OCI-LY3 (cell line): ENCODE data around the gene TYW1.
"Not testable (repeated sequence)": the region's sequence is repeated elsewhere in the genome, so short reads cannot be mapped to it uniquely, and the experiment has no call there.

Experiments used
- H2AFZ ChIP-seq: fragments of 200-600, 300-600 bp; shearing (Covaris generic); 2 replicates; pipeline ENCODE4 v1.6.0; 2014; ENCODE audit warnings: antibody characterized with exemption, low read depth, low read length
- H3K27ac ChIP-seq: fragments of 200-600, 300-600 bp; sonication (generic); 2 replicates; pipeline ENCODE4 v1.5.1; 2014; ENCODE audit warnings: mild to moderate bottlenecking, low read length, moderate library complexity, mixed read lengths
- H3K27me3 ChIP-seq: fragments of 200-600, 300-600 bp; sonication (generic); 2 replicates; pipeline ENCODE4 v1.6.1; 2014; ENCODE audit warnings: low read depth, low read length, mixed read lengths
- H3K36me3 ChIP-seq: fragments of 200-600, 300-600 bp; sonication (generic); replicated peaks from 2 replicates; pipeline ENCODE3; 2014; ENCODE audit warnings: low read depth, low read length, mixed read lengths
- H3K4me1 ChIP-seq: fragments of 300-600, 200-600 bp; sonication (generic); 2 replicates; pipeline ENCODE4 v1.6.1; 2014; ENCODE audit warnings: low read length, mixed read lengths
- H3K4me2 ChIP-seq: fragments of 200-600, 300-600 bp; sonication (generic); 2 replicates; pipeline ENCODE4 v1.6.1; 2014; ENCODE audit warnings: low read length, mixed read lengths
- H3K4me3 ChIP-seq: fragments of 300-600, 200-600 bp; sonication (generic); 2 replicates; pipeline ENCODE4 v1.5.1; 2014; ENCODE audit warnings: antibody characterized with exemption, mild to moderate bottlenecking, low read length, moderate library complexity
- H3K79me2 ChIP-seq: fragments of 300-600, 200-600 bp; shearing (Covaris generic); 2 replicates; pipeline ENCODE4 v1.6.1; 2014; ENCODE audit warnings: mild to moderate bottlenecking, low read length, mixed read lengths
- H3K9ac ChIP-seq: fragments of 300-600, 200-600 bp; shearing (Covaris generic); 2 replicates; pipeline ENCODE4 v1.6.0; 2014; ENCODE audit warnings: mild to moderate bottlenecking, low read length, moderate library complexity
- H3K9me3 ChIP-seq: fragments of 200-600, 300-600 bp; shearing (Covaris generic); 2 replicates; pipeline ENCODE4 v1.6.1; 2014; ENCODE audit warnings: low read length, mixed read lengths; ENCODE audit not compliant: insufficient read depth
- H4K20me1 ChIP-seq: fragments of 200-600, 300-600 bp; sonication (generic); 2 replicates; pipeline ENCODE4 v1.6.1; 2016; ENCODE audit warnings: low read length, mixed read lengths; ENCODE audit not compliant: insufficient read depth
- CTCF ChIP-seq: fragments of 200-600, 300-600 bp; sonication (generic); IDR thresholded peaks from 2 replicates; pipeline ENCODE4 v1.5.1; 2014; ENCODE audit warnings: antibody characterized with exemption, low read length, low read depth
- EZH2phosphoT487 ChIP-seq: fragments of 200-600 bp; shearing (Covaris generic); IDR thresholded peaks from 2 replicates; pipeline ENCODE4 v1.6.1; 2018; ENCODE audit warnings: antibody characterized with exemption, mixed run types, low read depth

The TYW1 gene

GRCh38 chr7:67033251-67033650, 36.6 kb downstream of the TYW1 start:
- H3K4me3 ChIP-seq = no peak overlapping the region
- H4K20me1 ChIP-seq = no peaks in the 10 kb centered on the region
- peaks cover 5% of the 10 kb centered on the region; the same call in 1 of the 2 replicates for H3K4me1 ChIP-seq
- H2AFZ ChIP-seq = no peak overlapping the region
- no peak overlapping the region for H3K27ac ChIP-seq
- H3K4me2 ChIP-seq = no peak overlapping the region
- no peaks in the 10 kb centered on the region for H3K79me2 ChIP-seq
- peaks cover 4% of the 10 kb centered on the region for H3K36me3 ChIP-seq
- no peak overlapping the region for H3K9ac ChIP-seq
- H3K9me3 ChIP-seq = no peaks in the 10 kb centered on the region; the same call in 1 of the 2 replicates
- no peak for TF ChIP-seq EZH2phosphoT487
- TF ChIP-seq CTCF = no peak
- H3K27me3 ChIP-seq = no peaks in the 10 kb centered on the region

DNA sequence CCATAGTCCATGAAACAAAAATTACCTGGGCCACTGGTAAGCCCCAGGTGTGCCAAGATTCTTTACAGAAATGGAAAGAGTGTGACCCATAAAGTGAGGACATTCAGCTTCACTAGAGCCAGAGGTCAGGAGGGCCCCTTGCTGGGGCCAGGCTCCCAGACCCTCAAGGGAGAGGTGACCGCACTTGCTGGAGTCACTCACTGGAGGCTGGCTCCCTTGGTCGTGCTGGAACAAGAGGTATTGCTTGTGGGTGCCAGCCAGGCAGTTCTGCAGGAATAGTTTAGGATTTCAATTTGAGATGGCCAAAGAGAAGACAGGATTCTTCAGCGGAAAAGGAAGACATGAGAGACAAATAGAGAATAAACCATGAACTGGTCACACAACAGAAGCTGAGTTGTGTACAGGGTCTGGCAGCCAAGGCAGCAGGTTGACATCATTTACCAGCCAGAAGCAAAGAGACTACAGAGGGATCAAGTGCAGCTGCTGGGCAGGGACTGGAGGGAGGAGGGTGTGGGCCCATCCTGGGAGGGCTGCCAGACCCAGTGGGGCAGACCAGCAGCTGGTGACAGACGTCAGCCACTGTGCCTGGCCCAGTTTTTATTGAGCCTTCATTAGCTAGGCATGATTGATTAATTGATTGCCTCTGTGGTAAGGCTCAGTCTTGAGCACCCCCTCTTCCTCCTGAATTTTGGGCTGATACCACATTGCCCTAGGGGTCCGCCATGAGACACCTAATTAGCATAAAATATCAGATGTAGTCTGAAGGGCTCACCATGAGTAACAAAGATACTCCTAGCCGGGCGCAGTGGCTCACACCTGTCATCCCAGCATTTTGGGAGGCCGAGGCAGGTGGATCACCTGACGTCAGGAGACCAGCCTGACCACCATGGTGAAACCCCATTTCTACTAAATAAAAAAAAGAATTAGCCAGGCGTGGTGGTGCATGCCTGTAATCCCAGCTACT, 40.1 kb downstream of the TYW1 start:
- H4K20me1 ChIP-seq, H3K79me2 ChIP-seq, H3K36me3 ChIP-seq, H3K27me3 ChIP-seq, H3K27ac ChIP-seq, H2AFZ ChIP-seq, H3K4me3 ChIP-seq, H3K4me1 ChIP-seq, H3K9me3 ChIP-seq, H3K9ac ChIP-seq, H3K4me2 ChIP-seq: not testable (repeated sequence)

DNA sequence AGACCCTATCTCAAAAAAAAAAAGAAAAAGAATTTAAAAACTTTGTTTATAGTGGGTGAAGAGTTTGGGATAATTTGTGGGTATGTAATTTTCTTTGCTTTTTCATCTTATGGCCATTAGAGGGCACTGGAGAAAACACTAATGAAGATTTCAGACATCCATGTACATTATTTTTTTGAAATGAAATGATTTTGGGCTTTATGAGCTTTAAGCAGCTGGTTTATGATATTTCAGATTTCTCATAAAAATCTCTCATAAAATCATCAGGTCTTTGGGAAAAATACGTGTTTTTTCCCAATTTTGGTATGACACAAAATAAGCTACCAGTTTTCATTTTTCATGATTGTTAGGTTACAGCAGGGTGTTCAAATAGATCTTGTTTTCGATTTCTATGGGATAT, 44.2 kb downstream of the TYW1 start:
- H3K27me3 ChIP-seq, H2AFZ ChIP-seq, H3K79me2 ChIP-seq, H4K20me1 ChIP-seq, H3K4me3 ChIP-seq, H3K27ac ChIP-seq, H3K9ac ChIP-seq, H3K4me2 ChIP-seq, H3K36me3 ChIP-seq, H3K4me1 ChIP-seq, H3K9me3 ChIP-seq: not testable (repeated sequence)
- peak; percentile 39 for TF ChIP-seq CTCF

DNA sequence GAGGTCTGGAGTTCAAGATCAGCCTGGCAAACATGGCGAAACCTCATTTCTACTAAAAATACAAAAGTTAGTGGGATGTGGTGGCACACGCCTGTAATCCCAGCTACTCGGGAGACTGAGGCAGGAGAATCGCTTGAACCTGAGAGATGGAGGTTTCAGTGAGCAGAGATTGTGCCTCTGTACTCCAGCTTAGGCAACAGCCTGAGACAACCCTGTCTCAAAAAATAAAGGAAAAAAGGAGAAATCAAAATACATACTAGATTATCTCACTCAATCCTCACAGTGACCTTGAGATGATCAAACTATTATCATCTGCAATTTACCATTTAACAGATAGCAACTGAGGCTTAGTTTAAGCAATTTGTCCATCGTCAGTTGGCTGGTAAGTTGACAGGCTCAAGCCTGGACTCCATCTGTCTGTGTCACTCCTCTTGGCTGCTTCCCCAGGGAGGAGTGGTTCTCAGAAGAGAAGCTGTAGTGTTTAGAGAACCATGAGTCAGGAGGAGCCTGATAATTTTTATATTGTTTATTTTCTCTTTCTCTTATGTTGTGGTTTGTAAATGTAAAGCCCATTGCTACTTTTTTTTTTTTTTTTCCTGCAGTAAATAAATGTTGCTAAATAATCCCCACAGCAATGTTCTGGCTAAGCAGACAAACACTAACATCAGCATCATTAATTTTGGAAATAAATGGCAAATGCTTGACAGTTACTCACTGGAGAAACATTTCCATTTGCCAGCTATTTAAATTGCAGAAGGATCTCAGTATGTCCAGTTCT, 46.3 kb downstream of the TYW1 start:
- not testable (repeated sequence) for H3K27me3 ChIP-seq, H2AFZ ChIP-seq, H3K9ac ChIP-seq, H3K4me1 ChIP-seq, H3K9me3 ChIP-seq, H4K20me1 ChIP-seq, H3K27ac ChIP-seq, H3K4me2 ChIP-seq, H3K4me3 ChIP-seq, H3K79me2 ChIP-seq, H3K36me3 ChIP-seq

- not testable (repeated sequence) for H4K20me1 ChIP-seq, H3K79me2 ChIP-seq, H3K27me3 ChIP-seq, H3K4me1 ChIP-seq, H3K4me2 ChIP-seq, H3K9ac ChIP-seq, H3K36me3 ChIP-seq, H2AFZ ChIP-seq, H3K4me3 ChIP-seq, H3K27ac ChIP-seq, H3K9me3 ChIP-seq
These were observed 46.9 kb downstream of the TYW1 start for GRCh38 chr7:67043559-67043930.
